Epithelial cell of proximal tubule (primary cell): ENCODE data around the gene MAD1L1. TPM values are rescaled to one million over a fixed set of nuclear protein-coding genes. Genes with fewer than 3 reads are reported as not detected.

Source experiments
- DNase-seq: peaks from one replicate; pipeline ENCODE4 v3.0.0-alpha.2; 2011; ENCODE audit warnings: low read depth
- H3K4me3 ChIP-seq: 2 replicates; pipeline ENCODE4 v1.5.1; 2011; ENCODE audit warnings: low read depth, mild to moderate bottlenecking, low read length
- total RNA-seq: library from RNA; depleted of rRNA; stranded (reverse); fragments of >200 nt; gene quantifications from 2 replicates; pipeline ENCODE4 v1.2.3, GENCODE V29; 2015
- TF ChIP-seq, protein P1 (sequence below): conservative IDR thresholded peaks from 2 replicates; pipeline ENCODE4 v1.5.1; 2012; ENCODE audit warnings: low read depth, mild to moderate bottlenecking, low read length

Gene MAD1L1
- total RNA-seq, 1 donor from 2014 or later = 83.4 TPM

DNA sequence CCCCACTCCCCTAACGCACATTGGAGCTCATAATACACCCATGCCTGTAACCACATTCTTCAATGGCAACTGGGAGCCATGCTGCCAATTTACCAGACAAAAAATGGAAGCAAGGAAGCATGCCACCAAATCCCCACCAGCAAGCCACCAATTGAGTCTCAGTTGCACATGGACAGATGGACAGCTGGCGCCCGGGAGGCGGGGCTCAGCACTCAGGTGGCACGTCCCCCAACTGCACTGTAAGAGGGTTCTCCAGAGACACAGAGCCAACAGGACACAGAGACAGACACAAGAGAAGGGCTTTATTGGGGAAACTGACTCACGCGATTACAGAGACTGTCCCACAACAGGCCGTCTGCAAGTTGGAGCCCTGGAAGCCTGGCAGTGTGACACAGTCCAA lies 2.5 kb downstream of the MAD1L1 start:
- TF ChIP-seq, protein P1, sequence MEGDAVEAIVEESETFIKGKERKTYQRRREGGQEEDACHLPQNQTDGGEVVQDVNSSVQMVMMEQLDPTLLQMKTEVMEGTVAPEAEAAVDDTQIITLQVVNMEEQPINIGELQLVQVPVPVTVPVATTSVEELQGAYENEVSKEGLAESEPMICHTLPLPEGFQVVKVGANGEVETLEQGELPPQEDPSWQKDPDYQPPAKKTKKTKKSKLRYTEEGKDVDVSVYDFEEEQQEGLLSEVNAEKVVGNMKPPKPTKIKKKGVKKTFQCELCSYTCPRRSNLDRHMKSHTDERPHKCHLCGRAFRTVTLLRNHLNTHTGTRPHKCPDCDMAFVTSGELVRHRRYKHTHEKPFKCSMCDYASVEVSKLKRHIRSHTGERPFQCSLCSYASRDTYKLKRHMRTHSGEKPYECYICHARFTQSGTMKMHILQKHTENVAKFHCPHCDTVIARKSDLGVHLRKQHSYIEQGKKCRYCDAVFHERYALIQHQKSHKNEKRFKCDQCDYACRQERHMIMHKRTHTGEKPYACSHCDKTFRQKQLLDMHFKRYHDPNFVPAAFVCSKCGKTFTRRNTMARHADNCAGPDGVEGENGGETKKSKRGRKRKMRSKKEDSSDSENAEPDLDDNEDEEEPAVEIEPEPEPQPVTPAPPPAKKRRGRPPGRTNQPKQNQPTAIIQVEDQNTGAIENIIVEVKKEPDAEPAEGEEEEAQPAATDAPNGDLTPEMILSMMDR = no peak
- no peak overlapping the region for H3K4me3 ChIP-seq
- DNase-seq = no peak

DNA sequence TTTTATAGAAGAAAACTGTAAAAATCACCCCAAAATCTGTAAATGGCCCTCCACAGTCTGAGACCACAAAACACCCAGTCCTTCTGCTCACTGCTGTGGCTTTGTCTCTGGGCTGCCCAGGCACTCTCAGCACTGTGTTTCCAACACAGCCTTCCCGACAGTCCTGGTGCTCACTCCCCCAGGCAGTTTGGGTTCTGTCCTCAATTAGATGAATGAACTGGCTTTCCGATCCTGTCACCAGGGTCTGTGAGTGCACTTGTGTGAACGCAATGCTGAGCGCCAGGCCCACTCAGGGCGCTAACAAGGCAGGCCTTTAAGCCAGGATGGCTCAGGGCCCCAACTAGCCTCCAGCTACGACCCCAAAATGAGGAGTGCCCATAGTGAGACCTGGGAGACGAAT lies 3.3 kb downstream of the MAD1L1 start:
- TF ChIP-seq, protein P1 = no peak
- DNase-seq = no peak
- no peak overlapping the region for H3K4me3 ChIP-seq

DNA sequence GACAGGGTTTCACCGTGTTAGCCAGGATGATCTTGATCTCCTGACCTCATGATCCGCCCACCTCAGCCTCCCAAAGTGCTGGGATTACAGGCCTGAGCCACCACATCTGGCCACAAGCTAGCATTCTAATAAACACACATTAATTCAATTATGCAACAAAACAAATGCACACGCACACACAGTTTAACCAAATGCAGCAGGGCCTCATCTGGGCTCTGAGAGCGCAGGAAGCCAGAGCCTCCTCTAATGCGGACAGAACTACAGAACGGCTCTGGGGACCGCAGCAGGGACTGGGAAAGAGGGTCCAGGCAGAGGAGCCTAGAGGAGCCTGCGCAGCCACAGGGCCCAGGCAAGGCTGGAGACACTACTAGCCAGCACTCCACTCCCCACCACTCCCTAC lies 3.8 kb downstream of the MAD1L1 start:
- TF ChIP-seq, protein P1 = no peak
- DNase-seq = no peak
- no peak overlapping the region for H3K4me3 ChIP-seq

DNA sequence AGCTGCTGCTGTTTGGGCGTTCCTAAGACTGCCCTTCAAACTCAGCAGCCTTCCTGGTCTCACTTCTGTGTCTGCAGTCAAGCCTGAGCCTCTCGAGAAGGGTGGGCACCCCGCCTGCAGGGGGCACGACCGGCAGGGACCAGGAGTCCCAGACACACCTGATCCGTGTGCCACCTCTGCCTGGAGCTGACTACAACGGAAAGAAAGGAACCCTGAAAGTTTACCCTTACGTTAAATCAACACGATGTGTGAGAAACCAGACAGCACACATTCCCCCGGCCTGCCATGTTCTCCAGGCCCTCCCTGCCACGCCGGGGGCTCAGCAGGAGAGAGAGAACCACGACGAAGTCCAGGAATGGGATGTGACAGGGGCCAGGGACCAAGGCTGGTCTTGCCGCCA lies 5.0 kb downstream of the MAD1L1 start:
- TF ChIP-seq, protein P1 = no peak
- DNase-seq = no peak
- H3K4me3 ChIP-seq = no peak overlapping the region

DNA sequence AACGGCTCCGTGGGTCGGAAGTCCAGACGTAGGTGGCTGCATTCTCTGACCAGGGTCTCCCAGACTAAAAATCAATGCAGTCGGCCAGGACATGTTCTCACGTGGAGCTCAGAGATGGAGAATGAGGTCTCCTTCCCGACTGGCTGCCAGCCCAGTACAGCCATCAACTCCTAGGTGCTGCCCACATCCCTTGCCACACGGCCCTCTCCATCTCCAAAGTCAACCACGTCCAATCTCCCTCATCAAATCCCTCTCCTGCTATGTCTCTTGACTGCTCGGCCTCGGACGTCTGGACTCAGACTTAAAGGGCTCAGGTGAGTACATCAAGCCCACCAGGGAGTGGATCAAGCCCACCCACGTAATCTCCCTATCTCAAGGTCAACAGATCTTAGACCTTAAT lies 6.9 kb downstream of the MAD1L1 start:
- TF ChIP-seq, protein P1 = no peak
- no peak for DNase-seq
- H3K4me3 ChIP-seq = no peak overlapping the region

DNA sequence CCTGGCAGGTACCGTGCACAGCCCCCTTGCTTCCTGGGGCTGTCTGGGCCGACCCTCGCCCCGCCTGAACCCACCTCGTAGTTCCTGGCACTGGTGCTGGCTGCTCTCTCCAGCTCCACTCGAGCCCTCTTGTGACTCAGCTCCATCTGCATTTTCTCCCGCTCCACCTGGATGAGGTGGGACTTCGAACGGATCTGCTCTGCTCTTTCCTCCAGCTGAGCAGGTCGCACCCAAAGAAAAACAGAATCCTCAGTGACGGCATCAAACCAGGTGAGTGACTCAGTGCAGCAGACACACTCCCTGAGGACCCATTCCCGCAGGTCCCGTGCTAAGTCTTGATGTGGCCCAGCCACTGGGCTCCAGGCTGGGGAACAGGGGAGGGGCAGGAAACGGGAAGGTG lies 7.4 kb downstream of the MAD1L1 start:
- no peak for DNase-seq
- no peak overlapping the region for H3K4me3 ChIP-seq
- TF ChIP-seq, protein P1 = no peak

DNA sequence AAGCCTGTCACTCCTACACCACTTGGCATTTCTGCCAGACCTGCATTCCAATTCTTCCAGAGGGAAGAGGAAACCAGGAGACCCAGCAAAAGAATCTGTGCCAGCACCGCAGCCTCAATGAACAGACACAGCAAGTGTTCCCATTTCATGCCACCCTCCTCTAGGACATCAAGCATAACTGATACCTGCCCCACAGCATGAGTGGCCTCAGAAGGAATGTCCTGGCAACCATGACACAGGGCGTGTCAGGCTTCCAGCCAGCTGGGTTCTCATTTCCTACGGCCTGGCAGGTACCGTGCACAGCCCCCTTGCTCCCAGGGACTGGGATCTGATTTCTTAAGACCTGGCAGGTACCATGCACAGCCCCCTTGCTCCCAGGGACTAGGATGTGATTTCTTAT lies 7.8 kb downstream of the MAD1L1 start:
- H3K4me3 ChIP-seq = no peak overlapping the region
- no peak for DNase-seq
- TF ChIP-seq, protein P1 = no peak
